GM20000 (cell line): ENCODE measurements around the gene F8.
A peak's percentile ranks its signal among the peaks of the same experiment; 100 is the strongest.

Experiments used
- DNase-seq: peaks from one replicate; pipeline ENCODE4 v3.0.0; 2012; ENCODE audit warnings: low spot score
- CTCF ChIP-seq: IDR thresholded peaks from 2 replicates; pipeline ENCODE4 v1.5.1; 2012; ENCODE audit warnings: mild to moderate bottlenecking, control low read depth; ENCODE audit errors: extremely low read depth, missing control alignments

The F8 gene

DNA sequence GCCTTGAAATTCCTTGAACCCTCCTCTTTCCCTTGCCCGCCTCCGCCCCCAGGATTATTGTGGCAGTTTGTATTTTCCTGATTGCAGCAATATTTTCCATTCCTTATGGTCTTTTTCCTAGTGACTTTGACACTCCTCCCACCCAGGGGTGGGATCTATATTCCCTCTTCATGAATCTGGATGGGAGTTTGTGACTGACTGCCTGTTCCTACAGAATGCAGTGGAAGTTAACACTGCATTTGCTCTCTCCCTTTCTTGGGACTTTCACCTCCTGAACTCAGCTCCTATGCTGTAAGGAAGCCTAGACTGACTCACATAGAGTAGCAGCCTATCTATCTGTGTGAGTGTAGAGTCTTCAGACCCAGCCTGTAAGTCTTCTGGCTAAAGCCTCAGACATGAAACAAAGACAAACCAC lies 6.4 kb upstream of the F8 start:
- TF ChIP-seq CTCF: no peak

GRCh38 chrX:155028129-155028528 lies 5.6 kb upstream of the F8 start:
- DNase-seq: no peak
- TF ChIP-seq CTCF: no peak

More for the DNA sequence above, 6.4 kb upstream of the F8 start:
- no peak for DNase-seq

- DNase-seq: no peak
- no peak for TF ChIP-seq CTCF
Observed at GRCh38 chrX:155027509-155028066, 5.1 kb upstream of the F8 start.

- peak; percentile 86 for DNase-seq
- no peak for TF ChIP-seq CTCF
Observed at GRCh38 chrX:155026727-155027508, 4.4 kb upstream of the F8 start, which contains the start of gene FUNDC2. TSS of gene FUNDC2 (plus strand) at chrX:155026844. CDS start at chrX:155026939, 95 bp downstream.

DNA sequence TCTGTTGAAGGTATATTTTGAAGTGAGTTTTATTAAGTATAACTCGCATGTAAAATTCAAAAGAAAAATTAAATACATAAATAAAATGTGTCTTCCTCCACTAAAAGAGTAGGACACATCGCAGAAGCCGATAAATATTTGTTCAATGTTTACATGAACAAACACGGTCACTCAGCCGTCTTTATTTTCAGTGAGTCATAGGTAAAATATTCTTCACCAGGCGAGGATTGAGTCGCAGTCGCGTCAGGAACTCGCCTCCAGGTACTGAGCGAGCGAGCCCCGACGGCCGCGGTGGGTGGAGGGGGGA lies 3.9 kb upstream of the F8 start:
- no peak for DNase-seq
- no peak for TF ChIP-seq CTCF

DNA sequence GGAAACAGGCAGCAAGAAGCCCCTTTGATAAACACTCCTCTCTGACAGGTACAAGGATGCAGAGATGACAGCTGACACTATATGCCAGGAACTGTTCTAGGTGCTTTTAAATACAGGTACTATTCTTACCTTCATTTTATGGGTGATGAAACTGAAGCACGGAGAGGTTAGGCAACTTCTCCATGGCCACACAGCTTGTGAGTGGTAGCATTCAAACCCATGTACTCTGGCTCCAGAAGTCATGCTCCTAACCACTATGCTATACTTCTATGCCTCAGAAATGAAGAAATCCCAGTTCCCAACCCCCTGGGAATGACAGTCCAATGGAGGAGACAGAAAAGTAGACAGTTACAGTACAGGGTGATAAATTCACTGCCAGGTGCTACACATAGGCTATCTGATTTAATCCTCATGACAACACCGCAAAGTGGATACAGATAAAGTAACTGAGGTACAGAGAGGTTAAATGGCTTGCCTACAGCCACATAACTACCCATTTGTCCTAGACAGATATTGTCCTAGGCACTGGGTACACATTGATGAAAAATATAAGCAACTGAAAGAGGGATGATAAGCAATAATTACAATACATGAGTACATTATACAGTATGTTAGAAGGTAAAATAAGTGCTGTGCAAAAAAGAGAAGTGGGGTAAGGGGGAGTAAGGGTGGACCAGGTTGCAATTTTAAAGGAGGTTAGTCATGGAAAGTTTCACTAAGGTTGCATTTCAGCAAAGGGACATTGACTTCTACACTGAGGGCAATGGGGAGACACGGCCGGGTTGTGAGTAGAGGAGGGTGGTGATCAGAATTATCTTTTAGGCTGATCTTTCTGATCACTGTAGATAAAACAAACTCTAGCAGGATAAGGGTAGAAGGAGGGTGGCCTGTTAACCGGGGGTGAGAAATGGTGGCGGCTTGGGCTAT lies 1.6 kb upstream of the F8 start:
- no peak for DNase-seq
- TF ChIP-seq CTCF: no peak

DNA sequence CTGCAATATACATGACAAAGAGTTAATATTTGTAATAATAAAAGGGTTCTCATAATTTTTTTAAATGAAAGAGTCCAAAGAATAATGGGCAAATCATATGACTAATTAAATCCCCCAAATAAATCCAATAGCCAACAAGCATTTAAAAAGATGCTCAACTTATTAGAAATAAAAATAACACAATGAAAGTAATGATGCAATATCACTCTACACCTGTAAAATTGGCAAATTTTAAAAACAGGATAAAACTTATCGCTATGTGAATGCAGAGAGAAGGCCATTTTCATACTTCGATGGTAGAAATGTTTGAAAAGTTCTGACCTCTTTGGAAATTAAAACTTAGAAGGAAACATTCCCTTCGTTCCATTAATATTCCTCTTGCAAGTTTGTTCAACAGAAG lies 1.9 kb downstream of the F8 start:
- no peak for TF ChIP-seq CTCF
- DNase-seq: no peak
